B cell (primary cell): ENCODE data around the gene ARHGAP42. TPM values are rescaled to one million over a fixed set of nuclear protein-coding genes. Genes with fewer than 3 reads are reported as not detected.

Experiments
- ATAC-seq: fragments of 200-7000 bp; cut with Tn5 transposase; one replicate; pipeline ENCODE4 v1.10.0; 2021; ENCODE audit warnings: low read depth, mild to moderate bottlenecking, moderate number of reproducible peaks, moderate library complexity
- CTCF ChIA-PET: fragments of 350-600 bp; sonication (Branson Sonifier 250); formaldehyde crosslinking; loops from one replicate; lab custom pipeline; 2021; ENCODE audit warnings: antibody characterized with exemption, inconsistent platforms; lab: Charles Lee
- POLR2A ChIA-PET: fragments of 350-600 bp; sonication (Branson Sonifier 250); formaldehyde crosslinking; loops from one replicate; lab custom pipeline; 2021; ENCODE audit warnings: antibody characterized with exemption; lab: Charles Lee
- DNase-seq: peaks from one replicate; pipeline ENCODE4 v3.0.0; 2013
- H2AFZ ChIP-seq: 2 replicates; pipeline ENCODE4 v1.6.1; 2012; ENCODE audit warnings: mild to moderate bottlenecking, low read depth, low read length; ENCODE audit not compliant: insufficient read depth, poor library complexity, severe bottlenecking
- H3K27ac ChIP-seq, 2 donors: 1 replicate in 1 of 2; 2 replicates in 1 of 2; pipeline ENCODE4 v1.5.1; 2012 to 2013; ENCODE audit warnings: low read length in 2 of 2, mild to moderate bottlenecking in 2 of 2, moderate library complexity in 1 of 2
- H3K27me3 ChIP-seq, 4 experiments: fragments of 200-600 bp in 1 of 4; sonication (generic) in 1 of 4; replicated peaks in 1 of 4; 1 replicate in 2 of 4; 2 replicates in 2 of 4; pipeline versions ENCODE4 v1.6.1 to v1.7.0; 2013 to 2016; ENCODE audit warnings: low read length in 3 of 4, mild to moderate bottlenecking in 2 of 4, mixed read lengths in 1 of 4, moderate library complexity in 1 of 4; ENCODE audit not compliant: insufficient read depth in 4 of 4, control insufficient read depth in 3 of 4; ENCODE audit errors: control extremely low read depth in 1 of 4
- H3K36me3 ChIP-seq, 2 experiments: replicated peaks in 1 of 2; 1 replicate in 1 of 2; 2 replicates in 1 of 2; pipeline versions ENCODE4 v1.6.1 to v1.7.1; 2013; ENCODE audit warnings: low read length in 1 of 2; ENCODE audit not compliant: insufficient read depth in 2 of 2, control insufficient read depth in 1 of 2; ENCODE audit errors: control extremely low read depth in 1 of 2, extremely low read depth in 1 of 2
- H3K4me1 ChIP-seq, 2 donors: fragments of 200-600 bp in 1 of 2; sonication (generic) in 1 of 2; 1 replicate in 1 of 2; 2 replicates in 1 of 2; pipeline versions ENCODE4 v1.5.1 to v1.6.1; 2013 to 2017; ENCODE audit warnings: low read length in 2 of 2; ENCODE audit not compliant: control insufficient read depth in 2 of 2, insufficient read depth in 2 of 2
- H3K4me2 ChIP-seq: replicated peaks from 2 replicates; pipeline ENCODE3; 2012; ENCODE audit warnings: mild to moderate bottlenecking, low read depth, low read length; ENCODE audit not compliant: poor library complexity, severe bottlenecking
- H3K4me3 ChIP-seq, 5 experiments: fragments of 200-600 bp in 1 of 5; sonication (generic) in 1 of 5; 1 replicate in 3 of 5; 2 replicates in 2 of 5; pipeline versions ENCODE4 v1.5.1 to v1.7.0; 2011 to 2016; ENCODE audit warnings: low read length in 4 of 5, mild to moderate bottlenecking in 4 of 5, low read depth in 2 of 5, control low read depth in 1 of 5, moderate library complexity in 1 of 5; ENCODE audit not compliant: insufficient read depth in 1 of 5; ENCODE audit errors: control extremely low read depth in 1 of 5, extremely low read depth in 1 of 5
- H3K79me2 ChIP-seq: fragments of 200-600 bp; sonication (generic); one replicate; pipeline ENCODE4 v1.6.0; 2016; ENCODE audit warnings: low read length; ENCODE audit not compliant: control insufficient read depth, insufficient read depth
- H3K9ac ChIP-seq: fragments of 200-600 bp; sonication (generic); 2 replicates; pipeline ENCODE4 v1.6.1; 2017; ENCODE audit warnings: mild to moderate bottlenecking, low read length, moderate library complexity
- H3K9me3 ChIP-seq, 3 donors: one replicate each; pipeline versions ENCODE4 v1.6.1 to v1.7.1; 2013; ENCODE audit warnings: low read length in 2 of 3; ENCODE audit not compliant: control insufficient read depth in 2 of 3, insufficient read depth in 1 of 3; ENCODE audit errors: control extremely low read depth in 1 of 3
- H4K20me1 ChIP-seq: 2 replicates; pipeline ENCODE4 v1.6.0; 2012; ENCODE audit warnings: mild to moderate bottlenecking, low read length; ENCODE audit not compliant: insufficient read depth, control insufficient read depth, poor library complexity, severe bottlenecking
- H3K27ac Mint-ChIP-seq: one replicate; pipeline ENCODE4 v1.8.0; 2021; ENCODE audit warnings: mixed read lengths
- H3K27me3 Mint-ChIP-seq: one replicate; pipeline ENCODE4 v1.8.0; 2021; ENCODE audit warnings: mixed read lengths
- H3K4me1 Mint-ChIP-seq: one replicate; pipeline ENCODE4 v1.8.0; 2021; ENCODE audit warnings: mixed read lengths
- H3K4me3 Mint-ChIP-seq: one replicate; pipeline ENCODE4 v1.8.0; 2021; ENCODE audit warnings: mixed read lengths
- H3K9me3 Mint-ChIP-seq: one replicate; pipeline ENCODE4 v1.8.0; 2022; ENCODE audit warnings: mixed read lengths; ENCODE audit not compliant: insufficient read depth
- CTCF ChIP-seq: fragments of 200-600 bp; IDR thresholded peaks from one replicate; pipeline ENCODE4 v1.8.0; 2022; ENCODE audit warnings: antibody characterized with exemption, mild to moderate bottlenecking
- EZH2 ChIP-seq: IDR thresholded peaks from 2 replicates; pipeline ENCODE4 v1.6.1; 2012; ENCODE audit warnings: borderline replicate concordance, low read depth, mild to moderate bottlenecking, moderate library complexity, low read length; ENCODE audit not compliant: insufficient read depth, poor library complexity, severe bottlenecking
- WGBS: methylation state at CpG from one replicate; pipeline ENCODE4 v1.1.5; 2013; ENCODE audit warnings: missing lambda C conversion rate; ENCODE audit not compliant: insufficient coverage; 5-methylcytosine and 5-hydroxymethylcytosine counted together
- intact Hi-C: fragments of 100-400 bp; cut with micrococcal nuclease; formaldehyde crosslinking; loops from one replicate; pipeline ENCODE4 v1.10.0; 2022
- polyA plus RNA-seq: library from polyadenylated mRNA; depleted of rRNA; stranded (reverse); fragments of >200 nt; gene quantifications from 2 replicates; pipeline ENCODE4 v1.2.3, GENCODE V29; 2012
- total RNA-seq, 2 donors: library from RNA; stranded (reverse); fragments of 120-200 nt in 1 of 2; gene quantifications; 1 replicate in 1 of 2; 2 replicates in 1 of 2; pipeline versions ENCODE4 v1.2.3 to v1.2.4, GENCODE V29; 2013 to 2022

Gene ARHGAP42
- total and polyA plus RNA-seq, 2 donors (not counting 1 experiment from before 2014, with no cell fraction given): 3.8 to 4.9 TPM

- Histone ChIP-seq H3K27me3 (no peaks in the 10 kb centered on the region), H3K4me1 (peaks cover 8 to 9% of the 10 kb centered on the region in 2 donors), H3K4me2 (no peak overlapping the region), H3K9me3 (peaks cover 3 to 12% (median 6%) of the 10 kb centered on the region in 3 donors), H2AFZ (no peak overlapping the region), H3K9ac (no peak overlapping the region), H3K36me3 (peaks cover 0 to 3% of the 10 kb centered on the region in 2 experiments), H4K20me1 (no peaks in the 10 kb centered on the region), H3K4me3 (no peak overlapping the region), H3K27ac (no peak overlapping the region), H3K79me2 (no peaks in the 10 kb centered on the region)
- intact Hi-C loops: no loop called here
- Mint-ChIP-seq H3K27me3 (no peaks in the 10 kb centered on the region), H3K4me1 (peaks cover 19% of the 10 kb centered on the region), H3K4me3 (no peak overlapping the region), H3K9me3 (peaks cover 9% of the 10 kb centered on the region), H3K27ac (no peak overlapping the region)
- ATAC-seq (no peak), DNase-seq (no peak)
- ChIA-PET CTCF (interaction anchor here (1.2 kb wide), 1 partner anchor 14 kb away, joined by 4 read pairs; no protein-coding TSS in a partner anchor), POLR2A (no interaction called here)
- no CpG with 5 or more reads among the region's 1 CpG for WGBS
- TF ChIP-seq EZH2 (no peak), CTCF (no peak)
These were observed 182.2 kb downstream of the ARHGAP42 start for GRCh38 chr11:100869328-100869727.

GRCh38 chr11:100870138-100870537 lies 183.1 kb downstream of the ARHGAP42 start:
- Histone ChIP-seq H2AFZ (no peak overlapping the region), H3K4me2 (no peak overlapping the region), H3K4me3 (no peak overlapping the region), H3K9me3 (peaks cover 3 to 12% (median 6%) of the 10 kb centered on the region in 3 donors), H3K79me2 (no peaks in the 10 kb centered on the region), H3K4me1 (peaks cover 8 to 9% of the 10 kb centered on the region in 2 donors), H3K27ac (no peak overlapping the region), H3K36me3 (peaks cover 0 to 3% of the 10 kb centered on the region in 2 experiments), H3K9ac (no peak overlapping the region), H4K20me1 (no peaks in the 10 kb centered on the region), H3K27me3 (no peaks in the 10 kb centered on the region)
- Mint-ChIP-seq H3K27ac (no peak overlapping the region), H3K4me3 (no peak overlapping the region), H3K9me3 (peaks cover 9% of the 10 kb centered on the region), H3K27me3 (no peaks in the 10 kb centered on the region), H3K4me1 (peaks cover 19% of the 10 kb centered on the region)
- DNase-seq: no peak
- intact Hi-C loops: no loop called here
- ChIA-PET POLR2A (no interaction called here), CTCF (no interaction called here)
- TF ChIP-seq EZH2: no peak
- no peak for ATAC-seq
- no CpG with 5 or more reads among the region's 4 CpGs for WGBS
